Tibial nerve (tissue), 4 donors: ENCODE data around the gene TMPRSS15. TPM values are rescaled to one million over a fixed set of nuclear protein-coding genes. Genes with fewer than 3 reads are reported as not detected.

Source experiments
- DNase-seq, 2 donors: peaks; one replicate each; pipeline ENCODE4 v3.0.0-alpha.2; 2019; ENCODE audit warnings: low spot score in 2 of 2
- H3K27ac ChIP-seq, 4 donors: fragments of 200-600 bp; sonication (generic) in 3 of 4; one replicate each; pipeline ENCODE4 v1.5.1; 2017 to 2019; ENCODE audit warnings: mild to moderate bottlenecking in 1 of 4
- H3K27me3 ChIP-seq, 2 donors: fragments of 200-600 bp; sonication (generic) in 1 of 2; one replicate each; pipeline versions ENCODE4 v1.5.1 to v1.6.0; 2017 to 2019
- H3K36me3 ChIP-seq, 3 donors: fragments of 200-600 bp; sonication (generic); one replicate each; pipeline ENCODE4 v1.5.1; 2018 to 2019
- H3K4me1 ChIP-seq, 4 donors: fragments of 200-600 bp; sonication (generic) in 3 of 4; one replicate each; pipeline ENCODE4 v1.5.1; 2017 to 2019
- H3K4me3 ChIP-seq, 4 donors: fragments of 200-600 bp; sonication (generic) in 3 of 4; one replicate each; pipeline ENCODE4 v1.5.1; 2017 to 2019; ENCODE audit warnings: mild to moderate bottlenecking in 1 of 4, moderate library complexity in 1 of 4
- H3K9me3 ChIP-seq, 4 donors: fragments of 200-600 bp; sonication (generic) in 3 of 4; one replicate each; pipeline ENCODE4 v1.5.1; 2017 to 2019
- EP300 ChIP-seq, 2 donors: sonication (generic); formaldehyde crosslinking; IDR thresholded peaks; one replicate each; pipeline ENCODE4 v1.6.1; 2017; ENCODE audit warnings: antibody characterized with exemption in 2 of 2, mild to moderate bottlenecking in 1 of 2
- POLR2A ChIP-seq, 2 donors: fragments of 450-650 bp; IDR thresholded peaks; one replicate each; pipeline ENCODE4 v1.6.1; 2017; ENCODE audit warnings: antibody characterized with exemption in 2 of 2, mild to moderate bottlenecking in 2 of 2, moderate library complexity in 2 of 2
- WGBS, 2 donors: methylation state at CpG; one replicate each; pipeline ENCODE4 v1.1.5; 2018; 5-methylcytosine and 5-hydroxymethylcytosine counted together
- total RNA-seq, 4 donors: library from RNA; depleted of rRNA; stranded (reverse); fragments of >200 nt; gene quantifications; one replicate each; pipeline ENCODE4 v1.1.0, GENCODE V29; 2016
- TF ChIP-seq, protein P1 (sequence below), 5 experiments: fragments of 200-600 bp in 3 of 5; fragments of 450-650 bp in 2 of 5; sonication (generic) in 3 of 5; IDR thresholded peaks; one replicate each; pipeline ENCODE4 v1.5.1; 2016 to 2019; ENCODE audit warnings: antibody characterized with exemption in 5 of 5, mild to moderate bottlenecking in 3 of 5, moderate library complexity in 2 of 5

The TMPRSS15 gene
- total RNA-seq, 4 donors from 2014 or later, result not detected

DNA sequence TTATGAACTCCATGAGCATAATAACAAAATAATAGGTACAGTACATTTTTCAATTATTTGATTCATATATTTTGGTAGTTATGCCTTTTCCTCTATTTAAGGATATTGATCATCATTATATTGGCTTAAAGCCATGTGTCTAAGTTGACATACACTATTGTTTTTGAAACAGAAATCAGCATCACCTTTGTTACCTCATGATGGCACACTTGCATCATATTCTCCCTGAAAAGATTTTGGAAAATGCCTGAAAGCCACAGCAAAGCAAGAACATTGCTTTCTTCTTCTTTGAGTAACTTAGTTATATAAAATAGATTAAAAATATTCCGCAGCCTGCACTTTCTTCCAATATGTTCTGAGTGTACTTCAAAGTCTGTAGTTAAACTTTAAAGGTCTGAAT, 33.3 kb downstream of the TMPRSS15 start:
- no peaks in the 10 kb centered on the region for H3K36me3 ChIP-seq
- no peak for DNase-seq
- no peaks in the 10 kb centered on the region for H3K27me3 ChIP-seq
- TF ChIP-seq, protein P1, sequence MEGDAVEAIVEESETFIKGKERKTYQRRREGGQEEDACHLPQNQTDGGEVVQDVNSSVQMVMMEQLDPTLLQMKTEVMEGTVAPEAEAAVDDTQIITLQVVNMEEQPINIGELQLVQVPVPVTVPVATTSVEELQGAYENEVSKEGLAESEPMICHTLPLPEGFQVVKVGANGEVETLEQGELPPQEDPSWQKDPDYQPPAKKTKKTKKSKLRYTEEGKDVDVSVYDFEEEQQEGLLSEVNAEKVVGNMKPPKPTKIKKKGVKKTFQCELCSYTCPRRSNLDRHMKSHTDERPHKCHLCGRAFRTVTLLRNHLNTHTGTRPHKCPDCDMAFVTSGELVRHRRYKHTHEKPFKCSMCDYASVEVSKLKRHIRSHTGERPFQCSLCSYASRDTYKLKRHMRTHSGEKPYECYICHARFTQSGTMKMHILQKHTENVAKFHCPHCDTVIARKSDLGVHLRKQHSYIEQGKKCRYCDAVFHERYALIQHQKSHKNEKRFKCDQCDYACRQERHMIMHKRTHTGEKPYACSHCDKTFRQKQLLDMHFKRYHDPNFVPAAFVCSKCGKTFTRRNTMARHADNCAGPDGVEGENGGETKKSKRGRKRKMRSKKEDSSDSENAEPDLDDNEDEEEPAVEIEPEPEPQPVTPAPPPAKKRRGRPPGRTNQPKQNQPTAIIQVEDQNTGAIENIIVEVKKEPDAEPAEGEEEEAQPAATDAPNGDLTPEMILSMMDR (IDR thresholded peaks at IDR 0.05), result no peak
- TF ChIP-seq EP300 (IDR thresholded peaks at IDR 0.05) (no peak), POLR2A (IDR thresholded peaks at IDR 0.05) (no peak)
- no peak overlapping the region for H3K27ac ChIP-seq
- WGBS, 2 donors, result 79 to 85% methylated on average over 1 of the region's 1 CpG
- H3K9me3 ChIP-seq, result no peaks in the 10 kb centered on the region
- no peaks in the 10 kb centered on the region for H3K4me1 ChIP-seq
- no peak overlapping the region for H3K4me3 ChIP-seq

DNA sequence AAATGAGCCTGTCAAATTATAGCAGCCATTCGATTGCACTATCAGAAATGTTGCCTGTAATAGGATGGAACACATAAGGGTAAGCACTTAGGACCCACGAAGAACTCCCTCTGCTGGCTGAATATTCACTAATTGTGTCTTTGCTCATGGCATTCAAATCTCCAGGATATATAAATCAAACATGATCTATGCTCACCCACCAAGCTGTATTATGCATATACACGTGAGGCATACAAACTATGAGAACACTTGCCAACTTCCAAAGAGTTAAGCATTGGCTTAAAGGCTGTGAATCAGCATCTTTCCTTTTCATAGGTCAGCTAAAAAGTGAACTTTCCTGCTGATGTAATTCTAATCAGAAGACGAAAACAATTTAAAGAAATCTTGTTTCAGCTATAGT, 34.5 kb downstream of the TMPRSS15 start:
- no peaks in the 10 kb centered on the region for H3K4me1 ChIP-seq
- H3K36me3 ChIP-seq, result no peaks in the 10 kb centered on the region
- no peaks in the 10 kb centered on the region for H3K9me3 ChIP-seq

DNA sequence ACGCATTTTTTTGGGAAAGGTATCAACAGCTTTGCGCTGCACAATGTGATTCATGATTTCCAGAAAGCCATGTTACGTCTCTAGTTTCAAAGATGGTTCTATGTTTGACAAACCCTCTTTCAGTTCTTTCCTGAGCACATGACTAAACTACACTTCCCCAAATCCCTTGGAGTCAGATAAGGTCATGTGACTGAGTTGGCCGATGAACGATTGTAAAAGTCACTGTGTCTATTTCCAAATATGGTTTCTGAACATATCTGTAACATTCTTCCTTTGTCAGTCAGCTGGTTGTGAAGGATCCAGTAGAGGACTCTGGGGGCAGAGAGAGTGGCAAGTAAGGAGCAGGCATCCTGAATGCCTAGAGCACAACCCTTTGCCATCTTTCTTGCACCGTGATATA, 35.4 kb downstream of the TMPRSS15 start:
- WGBS, 2 donors, result 71 to 75% methylated on average over 6 of the region's 6 CpGs
- no peak overlapping the region for H3K27ac ChIP-seq
- no peaks in the 10 kb centered on the region for H3K27me3 ChIP-seq
- H3K4me3 ChIP-seq, result no peak overlapping the region
- TF ChIP-seq, protein P1 (IDR thresholded peaks at IDR 0.05), result no peak
- TF ChIP-seq EP300 (IDR thresholded peaks at IDR 0.05), result no peak
- no peak for TF ChIP-seq POLR2A (IDR thresholded peaks at IDR 0.05)
- no peaks in the 10 kb centered on the region for H3K9me3 ChIP-seq
- DNase-seq, result no peak
- no peaks in the 10 kb centered on the region for H3K4me1 ChIP-seq
- no peaks in the 10 kb centered on the region for H3K36me3 ChIP-seq

More for the DNA sequence above, 34.5 kb downstream of the TMPRSS15 start:
- WGBS, 2 donors, result 30 to 33% methylated on average over 4 of the region's 4 CpGs
- TF ChIP-seq, protein P1 (IDR thresholded peaks at IDR 0.05), result no peak
- TF ChIP-seq POLR2A (IDR thresholded peaks at IDR 0.05), result no peak
- no peak for TF ChIP-seq EP300 (IDR thresholded peaks at IDR 0.05)
- Histone ChIP-seq H3K27me3 (no peaks in the 10 kb centered on the region), H3K27ac (no peak overlapping the region), H3K4me3 (no peak overlapping the region)
- no peak for DNase-seq

DNA sequence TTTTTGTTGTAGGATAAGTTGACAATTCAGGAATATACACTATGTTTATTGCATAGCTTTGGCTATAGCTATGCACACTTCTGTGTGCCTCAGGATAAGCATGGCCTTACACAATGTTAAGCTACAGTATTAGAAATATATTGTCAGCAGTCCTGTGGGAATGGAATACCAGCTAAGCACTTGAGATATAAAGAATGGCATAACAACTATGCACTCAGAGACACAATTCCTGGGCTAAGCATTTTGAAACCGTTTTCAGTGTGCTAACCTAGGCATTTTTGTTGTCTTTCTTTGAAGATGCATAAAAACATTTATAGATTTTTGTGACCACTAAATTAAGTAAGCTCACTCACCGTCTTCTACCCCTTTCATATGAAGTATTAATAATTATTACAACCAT, 46.8 kb downstream of the TMPRSS15 start:
- no peak for DNase-seq
- 73 to 76% methylated on average over 2 of the region's 2 CpGs for WGBS, 2 donors
- H3K36me3 ChIP-seq, result no peaks in the 10 kb centered on the region
- H3K27ac ChIP-seq, result no peak overlapping the region
- no peaks in the 10 kb centered on the region for H3K4me1 ChIP-seq
- TF ChIP-seq POLR2A (IDR thresholded peaks at IDR 0.05), result no peak
- TF ChIP-seq, protein P1 (IDR thresholded peaks at IDR 0.05), result no peak
- no peak for TF ChIP-seq EP300 (IDR thresholded peaks at IDR 0.05)
- no peaks in the 10 kb centered on the region for H3K9me3 ChIP-seq
- H3K4me3 ChIP-seq, result no peak overlapping the region
- no peaks in the 10 kb centered on the region for H3K27me3 ChIP-seq

DNA sequence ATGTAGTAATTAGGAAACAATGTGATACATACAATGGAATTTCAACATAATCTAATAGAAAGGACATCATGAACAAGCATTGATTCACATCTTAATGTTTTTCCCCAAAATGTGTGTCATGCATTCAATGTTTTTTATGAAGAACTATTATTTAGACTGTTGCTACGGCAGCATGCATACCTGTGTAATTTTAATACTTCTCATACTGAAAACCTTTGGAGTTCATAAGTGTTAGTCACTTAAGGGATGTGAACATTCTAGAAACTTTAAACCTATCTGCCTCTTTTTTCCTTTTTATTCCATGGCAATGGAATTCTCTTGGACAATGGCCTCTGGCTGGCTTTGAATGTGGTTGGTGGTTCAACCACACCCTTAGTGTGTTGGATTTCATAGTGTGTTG, 48.6 kb downstream of the TMPRSS15 start:
- WGBS, 2 donors, result 79 to 83% methylated on average over 1 of the region's 1 CpG
- Histone ChIP-seq H3K4me1 (no peaks in the 10 kb centered on the region), H3K27me3 (no peaks in the 10 kb centered on the region), H3K36me3 (no peaks in the 10 kb centered on the region), H3K9me3 (no peaks in the 10 kb centered on the region), H3K4me3 (no peak overlapping the region), H3K27ac (no peak overlapping the region)
- TF ChIP-seq, protein P1 (IDR thresholded peaks at IDR 0.05), result no peak
- TF ChIP-seq EP300 (IDR thresholded peaks at IDR 0.05), result no peak
- TF ChIP-seq POLR2A (IDR thresholded peaks at IDR 0.05), result no peak
- no peak for DNase-seq
